Trophoblast cell (in vitro differentiated cells and primary cell): Measurements from ENCODE around the gene NRCAM.
"Not testable (repeated sequence)": the region's sequence is repeated elsewhere in the genome, so short reads cannot be mapped to it uniquely, and the experiment has no call there.

Experiments used
- DNase-seq, 2 donors: peaks; one replicate each; pipeline ENCODE4 v3.0.0-alpha.2; 2016
- H2AFZ ChIP-seq: 2 replicates; pipeline ENCODE4 v1.6.1; 2013; ENCODE audit warnings: low read length, moderate library complexity, mild to moderate bottlenecking; ENCODE audit not compliant: insufficient read depth, poor library complexity
- H2AK5ac ChIP-seq: 2 replicates; pipeline ENCODE4 v1.6.1; 2013; ENCODE audit warnings: mild to moderate bottlenecking, low read length
- H2BK120ac ChIP-seq: 2 replicates; pipeline ENCODE4 v1.6.1; 2013; ENCODE audit warnings: low read length, mild to moderate bottlenecking, moderate library complexity; ENCODE audit not compliant: insufficient read depth, poor library complexity
- H2BK12ac ChIP-seq: 2 replicates; pipeline ENCODE4 v1.6.1; 2013; ENCODE audit warnings: mild to moderate bottlenecking, low read length, moderate library complexity
- H2BK5ac ChIP-seq: 2 replicates; pipeline ENCODE4 v1.6.1; 2013; ENCODE audit warnings: low read length, low read depth, moderate library complexity, mild to moderate bottlenecking; ENCODE audit not compliant: poor library complexity
- H3K14ac ChIP-seq: 2 replicates; pipeline ENCODE4 v1.6.1; 2013; ENCODE audit warnings: mild to moderate bottlenecking, low read length
- H3K18ac ChIP-seq: 2 replicates; pipeline ENCODE4 v1.6.1; 2013; ENCODE audit warnings: mild to moderate bottlenecking, low read length
- H3K23ac ChIP-seq: 2 replicates; pipeline ENCODE4 v1.6.1; 2013; ENCODE audit warnings: low read length
- H3K27ac ChIP-seq: 2 replicates; pipeline ENCODE4 v1.5.1; 2013; ENCODE audit warnings: low read depth, mild to moderate bottlenecking, inconsistent platforms, low read length, moderate library complexity
- H3K27me3 ChIP-seq: 2 replicates; pipeline ENCODE4 v1.6.1; 2013; ENCODE audit warnings: inconsistent platforms, mild to moderate bottlenecking, low read length, moderate library complexity; ENCODE audit not compliant: insufficient read depth
- H3K36me3 ChIP-seq, 2 experiments: 1 replicate in 1 of 2; 2 replicates in 1 of 2; pipeline ENCODE4 v1.6.1; 2013; ENCODE audit warnings: low read length in 2 of 2, mild to moderate bottlenecking in 2 of 2, moderate library complexity in 1 of 2; ENCODE audit not compliant: insufficient read depth in 2 of 2, control insufficient read depth in 1 of 2
- H3K4ac ChIP-seq: 2 replicates; pipeline ENCODE4 v1.6.1; 2013; ENCODE audit warnings: low read depth, mild to moderate bottlenecking, low read length, moderate library complexity
- H3K4me1 ChIP-seq, 2 experiments: 1 replicate in 1 of 2; 2 replicates in 1 of 2; pipeline ENCODE4 v1.6.1; 2013; ENCODE audit warnings: low read length in 2 of 2, mild to moderate bottlenecking in 2 of 2, moderate library complexity in 1 of 2; ENCODE audit not compliant: insufficient read depth in 2 of 2, control insufficient read depth in 1 of 2
- H3K4me2 ChIP-seq: 2 replicates; pipeline ENCODE4 v1.6.1; 2013; ENCODE audit warnings: inconsistent platforms, mild to moderate bottlenecking, low read length, moderate library complexity
- H3K4me3 ChIP-seq: 2 replicates; pipeline ENCODE4 v1.5.1; 2013; ENCODE audit warnings: mild to moderate bottlenecking, low read depth, low read length, inconsistent platforms
- H3K79me1 ChIP-seq: one replicate; pipeline ENCODE4 v1.6.1; 2013; ENCODE audit warnings: low read length
- H3K79me2 ChIP-seq: 2 replicates; pipeline ENCODE4 v1.6.1; 2013; ENCODE audit warnings: low read length, mild to moderate bottlenecking; ENCODE audit not compliant: control insufficient read depth, insufficient read depth, poor library complexity
- H3K9ac ChIP-seq: 2 replicates; pipeline ENCODE4 v1.6.1; 2013; ENCODE audit warnings: mild to moderate bottlenecking, low read length
- H3K9me3 ChIP-seq: 2 replicates; pipeline ENCODE4 v1.6.1; 2013; ENCODE audit warnings: low read depth, mild to moderate bottlenecking, control low read depth, inconsistent platforms, low read length; ENCODE audit not compliant: insufficient read depth
- H4K12ac ChIP-seq: 2 replicates; pipeline ENCODE4 v1.6.1; 2013; ENCODE audit warnings: low read depth, mild to moderate bottlenecking, low read length, moderate library complexity
- H4K8ac ChIP-seq: 2 replicates; pipeline ENCODE4 v1.6.1; 2013; ENCODE audit warnings: low read depth, mild to moderate bottlenecking, low read length, moderate library complexity
- H4K91ac ChIP-seq: one replicate; pipeline ENCODE4 v1.6.1; 2013; ENCODE audit warnings: low read depth, mild to moderate bottlenecking, low read length, moderate library complexity
- WGBS: extraction: QIAGEN DNeasy Blood & Tissue Kit; methylation state at CpG from one replicate; pipeline ENCODE4 v1.1.7; 2013; ENCODE audit warnings: missing lambda C conversion rate; ENCODE audit not compliant: insufficient read length, insufficient coverage; ENCODE audit errors: extremely low coverage; 5-methylcytosine and 5-hydroxymethylcytosine counted together

NRCAM gene

GRCh38 chr7:108466322-108466721 lies 10.1 kb upstream of the NRCAM start:
- H2AK5ac ChIP-seq, H3K9me3 ChIP-seq, H3K27ac ChIP-seq, H3K4me2 ChIP-seq, H4K12ac ChIP-seq, H3K27me3 ChIP-seq, H3K14ac ChIP-seq, H2AFZ ChIP-seq, H3K23ac ChIP-seq, H3K4me1 ChIP-seq, H3K4ac ChIP-seq, H3K18ac ChIP-seq, H3K79me1 ChIP-seq, H3K9ac ChIP-seq, H4K8ac ChIP-seq, H4K91ac ChIP-seq, H3K36me3 ChIP-seq, DNase-seq, H3K79me2 ChIP-seq, H3K4me3 ChIP-seq, H2BK120ac ChIP-seq, H2BK12ac ChIP-seq, H2BK5ac ChIP-seq: not testable (repeated sequence)
- no CpG with 5 or more reads among the region's 2 CpGs for WGBS

- H2AFZ ChIP-seq, result no peak overlapping the region
- no peak overlapping the region for H3K18ac ChIP-seq
- H2BK5ac ChIP-seq, result no peak overlapping the region
- no peak overlapping the region for H4K91ac ChIP-seq
- H3K23ac ChIP-seq, result no peak overlapping the region
- H3K79me2 ChIP-seq, result no peaks in the 10 kb centered on the region
- H2BK12ac ChIP-seq, result no peak overlapping the region
- no peaks in the 10 kb centered on the region for H3K9me3 ChIP-seq
- H4K8ac ChIP-seq, result no peak overlapping the region
- peak in 1 of 2 donors; percentile 14 for DNase-seq
- H2BK120ac ChIP-seq, result no peak overlapping the region
- H3K4ac ChIP-seq, result no peak overlapping the region
- no peak overlapping the region for H4K12ac ChIP-seq
- WGBS, result no CpG with 5 or more reads among the region's 2 CpGs
- H3K36me3 ChIP-seq, result no peaks in the 10 kb centered on the region
- H2AK5ac ChIP-seq, result no peak overlapping the region
- H3K79me1 ChIP-seq, result no peaks in the 10 kb centered on the region
- no peak overlapping the region for H3K27ac ChIP-seq
- no peak overlapping the region for H3K4me2 ChIP-seq
- H3K14ac ChIP-seq, result no peak overlapping the region
- no peaks in the 10 kb centered on the region for H3K27me3 ChIP-seq
- H3K4me3 ChIP-seq, result no peak overlapping the region
- no peak overlapping the region for H3K9ac ChIP-seq
- H3K4me1 ChIP-seq, result peaks cover 0 to 3% of the 10 kb centered on the region in 2 experiments
Observed at GRCh38 chr7:108464743-108465142, 8.5 kb upstream of the NRCAM start.

DNA sequence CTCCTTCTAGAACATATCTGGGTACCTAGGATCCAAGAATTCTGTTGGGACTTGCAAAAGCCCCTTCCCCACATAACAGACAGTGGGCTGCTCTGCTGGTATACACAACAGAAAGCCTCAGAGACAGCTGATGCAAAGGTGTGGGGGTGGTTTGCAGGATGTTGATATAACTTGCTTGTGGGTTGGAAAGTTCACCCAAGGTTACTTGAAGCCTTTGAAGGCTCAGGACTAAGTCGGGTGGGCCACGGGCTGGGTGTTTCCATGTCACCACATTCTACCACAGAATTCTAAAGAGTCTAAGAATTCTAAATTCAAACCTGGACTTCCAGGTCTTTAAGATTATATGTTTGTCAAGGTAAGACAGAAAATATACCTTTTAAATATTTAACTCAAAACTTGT lies 7.4 kb upstream of the NRCAM start:
- H4K8ac ChIP-seq, result no peak overlapping the region
- WGBS, result no CpG with 5 or more reads among the region's 2 CpGs
- no peak for DNase-seq

GRCh38 chr7:108461840-108462239 lies 5.6 kb upstream of the NRCAM start:
- no peak overlapping the region for H2BK5ac ChIP-seq
- no peaks in the 10 kb centered on the region for H3K4me1 ChIP-seq
- no peaks in the 10 kb centered on the region for H3K79me2 ChIP-seq
- no peaks in the 10 kb centered on the region for H3K79me1 ChIP-seq
- no peak overlapping the region for H4K12ac ChIP-seq
- H3K36me3 ChIP-seq, result no peaks in the 10 kb centered on the region
- H3K4me3 ChIP-seq, result no peak overlapping the region
- no peak overlapping the region for H3K23ac ChIP-seq
- H4K91ac ChIP-seq, result no peak overlapping the region
- no peak overlapping the region for H3K27ac ChIP-seq
- H3K4me2 ChIP-seq, result no peak overlapping the region
- no peak overlapping the region for H2BK120ac ChIP-seq
- H4K8ac ChIP-seq, result no peak overlapping the region
- no peak overlapping the region for H3K9ac ChIP-seq
- H3K18ac ChIP-seq, result no peak overlapping the region
- H2AFZ ChIP-seq, result no peak overlapping the region
- no peaks in the 10 kb centered on the region for H3K9me3 ChIP-seq
- peaks cover 13% of the 10 kb centered on the region for H3K27me3 ChIP-seq
- no CpG with 5 or more reads among the region's 3 CpGs for WGBS
- DNase-seq, result no peak
- H3K14ac ChIP-seq, result no peak overlapping the region
- H2AK5ac ChIP-seq, result no peak overlapping the region
- H3K4ac ChIP-seq, result no peak overlapping the region
- H2BK12ac ChIP-seq, result no peak overlapping the region

More for the DNA sequence above, 7.4 kb upstream of the NRCAM start:
- Histone ChIP-seq H3K9me3 (no peaks in the 10 kb centered on the region), H3K23ac (no peak overlapping the region), H2BK12ac (no peak overlapping the region), H3K27me3 (peaks cover under 1% of the 10 kb centered on the region), H3K4ac (no peak overlapping the region), H2BK5ac (no peak overlapping the region), H3K27ac (no peak overlapping the region), H2BK120ac (no peak overlapping the region), H3K4me2 (no peak overlapping the region), H3K18ac (no peak overlapping the region), H3K4me1 (peaks cover 0 to 2% of the 10 kb centered on the region in 2 experiments), H3K36me3 (no peaks in the 10 kb centered on the region), H4K91ac (no peak overlapping the region), H2AFZ (no peak overlapping the region), H3K79me2 (no peaks in the 10 kb centered on the region), H3K79me1 (no peaks in the 10 kb centered on the region), H2AK5ac (no peak overlapping the region), H3K9ac (no peak overlapping the region), H3K14ac (no peak overlapping the region), H4K12ac (no peak overlapping the region), H3K4me3 (no peak overlapping the region)
